Kidney (tissue), 14 donors: Measurements from ENCODE around the gene AUTS2. TPM values are rescaled to one million over a fixed set of nuclear protein-coding genes. Genes with fewer than 3 reads are reported as not detected.

Source experiments
- DNase-seq, 5 donors: peaks; one replicate each; pipeline ENCODE4 v3.0.0-alpha.2; 2013 to 2020
- FAIRE-seq: peaks from 2 replicates; lab custom pipeline; 2012; peaks lifted over from hg19 to GRCh38; lab: Jason Lieb, UNC
- H3K27ac ChIP-seq, 2 donors: one replicate each; pipeline ENCODE4 v1.7.0; 2013; ENCODE audit warnings: low read depth in 2 of 2, low read length in 2 of 2, inconsistent platforms in 1 of 2
- H3K27me3 ChIP-seq: one replicate; pipeline ENCODE4 v1.7.1; 2013; ENCODE audit warnings: low read length, inconsistent platforms; ENCODE audit not compliant: control insufficient read depth, insufficient read depth
- H3K36me3 ChIP-seq, 3 donors: one replicate each; pipeline versions ENCODE4 v1.7.0 to v1.7.1; 2013; ENCODE audit warnings: low read length in 3 of 3, control low read depth in 1 of 3, inconsistent platforms in 1 of 3; ENCODE audit not compliant: insufficient read depth in 3 of 3, control insufficient read depth in 2 of 3
- H3K4me1 ChIP-seq, 3 donors: one replicate each; pipeline versions ENCODE4 v1.7.0 to v1.7.1; 2013; ENCODE audit warnings: low read length in 3 of 3, inconsistent platforms in 1 of 3, low read depth in 1 of 3; ENCODE audit not compliant: control insufficient read depth in 2 of 3, insufficient read depth in 2 of 3
- H3K4me3 ChIP-seq, 3 donors: one replicate each; pipeline versions ENCODE4 v1.7.0 to v1.8.1; 2013; ENCODE audit warnings: low read length in 3 of 3, control low read depth in 1 of 3, inconsistent platforms in 1 of 3
- H3K9ac ChIP-seq, 3 donors: one replicate each; pipeline versions ENCODE4 v1.7.0 to v1.7.1; 2013; ENCODE audit warnings: low read length in 3 of 3, control low read depth in 1 of 3, inconsistent platforms in 1 of 3
- H3K9me3 ChIP-seq, 3 donors: one replicate each; pipeline versions ENCODE4 v1.7.0 to v1.7.1; 2013; ENCODE audit warnings: low read length in 3 of 3, control low read depth in 1 of 3, inconsistent platforms in 1 of 3; ENCODE audit not compliant: control insufficient read depth in 2 of 3, insufficient read depth in 1 of 3
- CTCF ChIP-seq: IDR thresholded peaks from 3 replicates; pipeline ENCODE4 v1.5.1; 2012; ENCODE audit warnings: mild to moderate bottlenecking, moderate library complexity, borderline replicate concordance; ENCODE audit not compliant: insufficient read depth; ENCODE audit errors: extremely low read depth
- intact Hi-C: fragments of 100-400 bp; cut with DNase I; formaldehyde crosslinking; loops from one replicate; pipeline ENCODE4 v1.11.1; 2022
- polyA plus RNA-seq: library from polyadenylated mRNA; stranded (reverse); fragments of 350-450 nt; fragmentation: Illumina TruSeq; extraction: RNeasy Lipid Tissue Mini Kit (QIAGEN cat#74804); gene quantifications from one replicate; pipeline ENCODE4 v1.2.3, GENCODE V29; 2014; ENCODE audit warnings: low read depth, low replicate concordance; ENCODE audit not compliant: insufficient read depth
- total RNA-seq: library from RNA; stranded (reverse); fragmentation: NEBNext Ultra II Directional; extraction: Animal tissue kit (Norgen Biotek cat#: 25700); gene quantifications from one replicate; pipeline ENCODE4 v1.2.1, GENCODE V29; 2021
- donor health status: control.
- donor health status: control.
- donor health status: control.
- donor health status: control.
- donor health status: control.
- donor health status: DM: yes; HTN: yes; CAD: no.
- donor health status: Normal renal cell carcinoma (clear cell type).

AUTS2 gene
- total and polyA plus RNA-seq, 2 donors from 2014 or later = 5.2 to 33.8 TPM

DNA sequence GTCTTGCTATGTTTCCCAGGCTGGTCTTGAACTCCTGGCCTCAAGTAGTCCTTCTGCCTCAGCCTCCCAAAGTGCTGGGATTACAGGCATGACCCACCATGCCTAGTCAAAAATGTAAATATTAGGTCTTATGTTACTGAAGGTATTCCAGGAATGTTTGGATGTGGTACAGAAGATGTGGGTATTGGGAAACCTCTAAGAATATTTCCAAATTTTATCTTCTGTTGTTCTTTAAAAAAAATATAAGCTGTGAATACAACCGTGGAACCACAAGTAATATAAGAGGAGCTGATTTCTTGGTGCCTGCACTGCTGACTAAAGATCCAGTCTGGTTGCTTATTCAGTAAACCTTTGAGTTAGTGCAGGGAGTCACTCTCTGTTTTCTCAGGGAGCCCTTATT lies 178.3 kb downstream of the AUTS2 start:
- peaks cover 0 to 3% (median 0%) of the 10 kb centered on the region in 3 donors for H3K4me1 ChIP-seq
- H3K9ac ChIP-seq = no peak overlapping the region
- no peak overlapping the region for H3K4me3 ChIP-seq
- H3K27ac ChIP-seq = no peak overlapping the region
- no peak for DNase-seq
- FAIRE-seq = no peak
- H3K36me3 ChIP-seq = no peaks in the 10 kb centered on the region
- H3K27me3 ChIP-seq = no peaks in the 10 kb centered on the region
- intact Hi-C loops = no loop called here
- H3K9me3 ChIP-seq = no peaks in the 10 kb centered on the region
- TF ChIP-seq CTCF = no peak

GRCh38 chr7:69778138-69778537 lies 179.9 kb downstream of the AUTS2 start:
- Histone ChIP-seq H3K27me3 (no peaks in the 10 kb centered on the region), H3K4me3 (no peak overlapping the region), H3K27ac (no peak overlapping the region), H3K4me1 (peaks cover 0 to 3% (median 0%) of the 10 kb centered on the region in 3 donors), H3K36me3 (no peaks in the 10 kb centered on the region), H3K9ac (no peak overlapping the region), H3K9me3 (no peaks in the 10 kb centered on the region)
- no peak for FAIRE-seq
- no peak for TF ChIP-seq CTCF
- no peak for DNase-seq
- intact Hi-C loops = no loop called here

GRCh38 chr7:69780379-69780778 lies 182.1 kb downstream of the AUTS2 start:
- H3K27me3 ChIP-seq = no peaks in the 10 kb centered on the region
- H3K9me3 ChIP-seq = no peaks in the 10 kb centered on the region
- peak in 4 of 5 donors; percentile 71 to 91 (median 83) for DNase-seq
- FAIRE-seq = no peak
- H3K4me3 ChIP-seq = no peak overlapping the region
- H3K36me3 ChIP-seq = no peaks in the 10 kb centered on the region
- intact Hi-C loops = no loop called here
- TF ChIP-seq CTCF = no peak
- no peak overlapping the region for H3K9ac ChIP-seq
- no peak overlapping the region for H3K27ac ChIP-seq
- peaks cover 0 to 3% (median 0%) of the 10 kb centered on the region in 3 donors for H3K4me1 ChIP-seq

- no peak overlapping the region for H3K27ac ChIP-seq
- H3K4me1 ChIP-seq = peaks cover 0 to 3% (median 0%) of the 10 kb centered on the region in 3 donors
- no peak overlapping the region for H3K4me3 ChIP-seq
- H3K9ac ChIP-seq = no peak overlapping the region
- no peaks in the 10 kb centered on the region for H3K27me3 ChIP-seq
- DNase-seq = no peak
- intact Hi-C loops = no loop called here
- no peak for TF ChIP-seq CTCF
- H3K36me3 ChIP-seq = no peaks in the 10 kb centered on the region
- H3K9me3 ChIP-seq = no peaks in the 10 kb centered on the region
- FAIRE-seq = no peak
Measured at GRCh38 chr7:69781412-69781846, 183.2 kb downstream of the AUTS2 start.
